Mucosa of rectum (tissue), 2 donors: ENCODE results near the gene STMN1.

Experiments used
- H3K27ac ChIP-seq, 2 donors: one replicate each; pipeline ENCODE4 v1.7.0; 2013; ENCODE audit warnings: inconsistent platforms in 2 of 2, low read depth in 2 of 2, low read length in 2 of 2
- H3K27me3 ChIP-seq, 2 donors: one replicate each; pipeline ENCODE4 v1.7.0; 2013; ENCODE audit warnings: low read length in 2 of 2; ENCODE audit not compliant: control insufficient read depth in 2 of 2, insufficient read depth in 2 of 2
- H3K36me3 ChIP-seq, 2 donors: one replicate each; pipeline ENCODE4 v1.7.0; 2013; ENCODE audit warnings: low read length in 2 of 2; ENCODE audit not compliant: control insufficient read depth in 2 of 2, insufficient read depth in 2 of 2
- H3K4me1 ChIP-seq, 2 donors: one replicate each; pipeline ENCODE4 v1.7.0; 2013; ENCODE audit warnings: low read length in 2 of 2, mild to moderate bottlenecking in 1 of 2; ENCODE audit not compliant: control insufficient read depth in 2 of 2, insufficient read depth in 2 of 2
- H3K4me3 ChIP-seq, 2 donors: one replicate each; pipeline ENCODE4 v1.7.0; 2013; ENCODE audit warnings: low read length in 2 of 2
- H3K9ac ChIP-seq, 2 donors: one replicate each; pipeline ENCODE4 v1.7.0; 2013; ENCODE audit warnings: low read length in 2 of 2, low read depth in 1 of 2, mild to moderate bottlenecking in 1 of 2
- H3K9me3 ChIP-seq, 2 donors: one replicate each; pipeline ENCODE4 v1.7.0; 2013; ENCODE audit warnings: low read length in 2 of 2; ENCODE audit not compliant: control insufficient read depth in 2 of 2
- donor health status: healthy.
- donor health status: Normal muscosa, but diverticular disease.

The STMN1 gene

GRCh38 chr1:25918615-25919014, 12.4 kb upstream of the STMN1 start:
- H3K27me3 ChIP-seq, result peaks cover 3 to 5% of the 10 kb centered on the region in 2 donors
- no peak overlapping the region for H3K27ac ChIP-seq
- no peaks in the 10 kb centered on the region for H3K9me3 ChIP-seq
- H3K4me1 ChIP-seq, result peaks cover 12 to 14% of the 10 kb centered on the region in 2 donors
- no peak overlapping the region for H3K9ac ChIP-seq
- H3K4me3 ChIP-seq, result no peak overlapping the region
- H3K36me3 ChIP-seq, result no peaks in the 10 kb centered on the region

GRCh38 chr1:25917996-25918395, 11.8 kb upstream of the STMN1 start:
- H3K36me3 ChIP-seq, result no peaks in the 10 kb centered on the region
- H3K9me3 ChIP-seq, result no peaks in the 10 kb centered on the region
- H3K27me3 ChIP-seq, result peaks cover 2 to 3% of the 10 kb centered on the region in 2 donors
- peaks cover 6 to 9% of the 10 kb centered on the region in 2 donors for H3K4me1 ChIP-seq
- H3K27ac ChIP-seq, result no peak overlapping the region
- no peak overlapping the region for H3K4me3 ChIP-seq
- no peak overlapping the region for H3K9ac ChIP-seq

- Histone ChIP-seq H3K9ac (no peak overlapping the region), H3K27me3 (peaks cover 0 to 3% of the 10 kb centered on the region in 2 donors), H3K27ac (no peak overlapping the region), H3K9me3 (no peaks in the 10 kb centered on the region), H3K36me3 (no peaks in the 10 kb centered on the region), H3K4me1 (no peaks in the 10 kb centered on the region), H3K4me3 (no peak overlapping the region)
Observed at GRCh38 chr1:25916460-25916859, 10.2 kb upstream of the STMN1 start.

GRCh38 chr1:25914074-25914995, 8.1 kb upstream of the STMN1 start:
- no peaks in the 10 kb centered on the region for H3K36me3 ChIP-seq
- no peak overlapping the region for H3K27ac ChIP-seq
- H3K27me3 ChIP-seq, result no peaks in the 10 kb centered on the region
- no peak overlapping the region for H3K9ac ChIP-seq
- no peaks in the 10 kb centered on the region for H3K4me1 ChIP-seq
- no peak overlapping the region for H3K4me3 ChIP-seq
- H3K9me3 ChIP-seq, result no peaks in the 10 kb centered on the region

GRCh38 chr1:25913206-25913605, 7.0 kb upstream of the STMN1 start:
- Histone ChIP-seq H3K9ac (no peak overlapping the region), H3K36me3 (no peaks in the 10 kb centered on the region), H3K27me3 (no peaks in the 10 kb centered on the region), H3K27ac (no peak overlapping the region), H3K9me3 (no peaks in the 10 kb centered on the region), H3K4me1 (no peaks in the 10 kb centered on the region), H3K4me3 (no peak overlapping the region)

GRCh38 chr1:25912076-25912831, 6.0 kb upstream of the STMN1 start:
- no peak overlapping the region for H3K4me3 ChIP-seq
- no peak overlapping the region for H3K27ac ChIP-seq
- H3K36me3 ChIP-seq, result no peaks in the 10 kb centered on the region
- no peaks in the 10 kb centered on the region for H3K4me1 ChIP-seq
- no peak overlapping the region for H3K9ac ChIP-seq
- no peaks in the 10 kb centered on the region for H3K27me3 ChIP-seq
- no peaks in the 10 kb centered on the region for H3K9me3 ChIP-seq

GRCh38 chr1:25911162-25911561, 4.9 kb upstream of the STMN1 start:
- no peak overlapping the region for H3K9ac ChIP-seq
- no peaks in the 10 kb centered on the region for H3K9me3 ChIP-seq
- H3K4me1 ChIP-seq, result peaks cover 4% of the 10 kb centered on the region in 2 donors
- H3K27me3 ChIP-seq, result no peaks in the 10 kb centered on the region
- no peaks in the 10 kb centered on the region for H3K36me3 ChIP-seq
- H3K4me3 ChIP-seq, result no peak overlapping the region
- H3K27ac ChIP-seq, result no peak overlapping the region

GRCh38 chr1:25909040-25909439, 2.8 kb upstream of the STMN1 start:
- H3K4me3 ChIP-seq, result no peak overlapping the region
- peaks cover 9 to 13% of the 10 kb centered on the region in 2 donors for H3K4me1 ChIP-seq
- no peaks in the 10 kb centered on the region for H3K27me3 ChIP-seq
- H3K9ac ChIP-seq, result no peak overlapping the region
- no peak overlapping the region for H3K27ac ChIP-seq
- H3K9me3 ChIP-seq, result no peaks in the 10 kb centered on the region
- no peaks in the 10 kb centered on the region for H3K36me3 ChIP-seq

GRCh38 chr1:25908161-25908560, 1.9 kb upstream of the STMN1 start:
- no peaks in the 10 kb centered on the region for H3K27me3 ChIP-seq
- no peaks in the 10 kb centered on the region for H3K9me3 ChIP-seq
- H3K27ac ChIP-seq, result no peak overlapping the region
- no peak overlapping the region for H3K9ac ChIP-seq
- peaks cover 9 to 13% of the 10 kb centered on the region in 2 donors for H3K4me1 ChIP-seq
- no peak overlapping the region for H3K4me3 ChIP-seq
- no peaks in the 10 kb centered on the region for H3K36me3 ChIP-seq

- Histone ChIP-seq H3K36me3 (peaks cover under 1% of the 10 kb centered on the region in 2 donors), H3K9ac (no peak overlapping the region), H3K27ac (no peak overlapping the region)
Observed at GRCh38 chr1:25907601-25908000, 1.4 kb upstream of the STMN1 start.

More at GRCh38 chr1:25907601-25908000, 1.4 kb upstream of the STMN1 start:
- H3K9me3 ChIP-seq, result no peaks in the 10 kb centered on the region
- H3K4me1 ChIP-seq, result peaks cover 9 to 13% of the 10 kb centered on the region in 2 donors
- H3K4me3 ChIP-seq, result no peak overlapping the region
- no peaks in the 10 kb centered on the region for H3K27me3 ChIP-seq
